HG02973 (cell line): Measurements from ENCODE around the gene TTC29.
"Not testable (repeated sequence)": the region's sequence is repeated elsewhere in the genome, so short reads cannot be mapped to it uniquely, and the experiment has no call there.

ENCODE experiments used
- ATAC-seq: cut with Tn5 transposase; IDR thresholded peaks from one replicate; pipeline ENCODE4 v1.9.1; 2021; ENCODE audit warnings: moderate library complexity; ENCODE audit not compliant: unreplicated experiment

Gene TTC29

DNA sequence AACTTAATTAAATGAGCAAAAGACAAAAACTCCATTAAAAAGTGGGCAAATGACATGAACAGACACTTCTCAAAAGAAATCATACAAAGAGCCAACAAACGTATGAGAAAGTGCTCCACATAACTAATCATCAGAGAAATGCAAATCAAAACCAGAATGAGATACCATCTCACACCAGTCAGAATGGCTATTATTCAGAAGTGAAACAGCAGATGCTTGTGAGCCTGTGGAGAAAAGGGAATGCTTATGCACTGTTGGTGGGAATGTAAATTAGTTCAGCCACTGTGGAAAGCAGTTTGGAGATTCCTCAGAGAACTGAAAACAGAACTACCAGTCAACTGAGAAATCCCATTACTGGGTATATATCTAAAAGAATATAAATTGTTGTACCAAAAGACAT is 222.1 kb downstream of the TTC29 start:
- not testable (repeated sequence) for ATAC-seq

DNA sequence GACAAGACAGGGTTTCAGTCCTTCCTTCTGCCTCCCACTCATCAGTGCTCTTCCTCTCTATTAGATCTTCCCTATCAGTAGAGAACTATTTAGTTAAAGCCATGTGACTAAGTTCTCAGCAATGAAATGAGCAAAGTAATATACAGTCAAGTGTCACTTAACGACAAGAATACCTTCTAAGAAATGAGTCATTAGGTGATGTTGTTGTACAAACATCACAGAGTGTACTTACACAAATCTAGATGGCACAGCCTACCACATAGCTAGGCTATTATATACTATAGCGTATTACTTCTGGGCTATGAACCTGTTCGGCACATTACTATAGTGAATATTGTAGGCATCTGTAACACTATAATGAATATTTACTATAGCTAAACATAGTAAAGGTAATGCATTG is 235.7 kb downstream of the TTC29 start:
- no peak for ATAC-seq

DNA sequence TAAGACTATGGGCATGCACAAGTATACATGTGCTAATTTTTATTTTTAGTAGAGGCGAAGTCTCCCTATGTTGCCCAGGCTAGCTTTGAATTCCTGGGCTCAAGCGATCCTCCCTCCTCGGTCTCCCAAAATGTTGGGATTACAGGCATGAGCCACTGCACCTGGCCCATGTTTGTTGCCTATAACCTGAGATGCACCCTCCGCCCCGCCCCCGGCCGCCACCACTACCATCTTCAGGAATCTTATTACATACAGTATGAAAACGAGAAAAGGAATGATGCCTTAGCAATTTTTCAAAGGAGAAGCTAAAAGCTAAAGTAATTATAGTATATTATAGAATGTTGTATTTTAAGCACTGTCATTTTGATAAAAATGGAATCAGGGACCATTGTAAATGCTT is 245.8 kb downstream of the TTC29 start:
- no peak for ATAC-seq

DNA sequence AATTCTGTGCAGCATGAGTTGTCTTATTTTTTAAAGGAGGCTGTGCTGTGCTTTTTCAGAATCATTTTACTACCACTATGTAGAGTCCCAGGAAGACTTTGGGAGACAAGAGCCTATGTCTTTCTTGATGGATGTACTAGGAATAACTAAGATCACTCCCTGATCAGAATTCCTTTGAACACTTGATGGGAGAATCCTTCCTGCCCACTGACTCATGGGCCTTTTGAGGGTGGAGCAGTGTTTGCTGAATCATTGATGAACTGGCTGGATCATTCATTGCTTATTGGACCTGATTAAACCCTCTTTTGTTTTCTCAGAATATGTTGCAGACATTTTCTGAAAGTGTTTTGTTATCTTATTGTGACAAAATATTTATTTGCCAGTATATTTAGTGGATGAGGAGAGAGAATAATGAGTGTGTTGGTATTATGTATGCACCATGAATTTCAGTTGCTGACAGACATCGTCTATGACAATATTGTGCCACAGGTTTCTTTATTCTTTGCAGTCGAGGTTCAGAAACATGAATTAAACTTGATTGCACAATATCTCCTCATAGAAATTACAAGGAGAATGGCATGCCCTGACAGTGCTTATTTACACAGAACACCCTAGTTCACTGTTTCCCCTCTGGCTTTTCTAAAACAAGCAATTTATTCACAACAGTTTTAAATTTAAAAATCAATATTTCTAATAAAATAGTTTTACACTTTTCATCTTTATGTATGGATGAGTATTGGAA is 270.7 kb downstream of the TTC29 start:
- ATAC-seq, result no peak

DNA sequence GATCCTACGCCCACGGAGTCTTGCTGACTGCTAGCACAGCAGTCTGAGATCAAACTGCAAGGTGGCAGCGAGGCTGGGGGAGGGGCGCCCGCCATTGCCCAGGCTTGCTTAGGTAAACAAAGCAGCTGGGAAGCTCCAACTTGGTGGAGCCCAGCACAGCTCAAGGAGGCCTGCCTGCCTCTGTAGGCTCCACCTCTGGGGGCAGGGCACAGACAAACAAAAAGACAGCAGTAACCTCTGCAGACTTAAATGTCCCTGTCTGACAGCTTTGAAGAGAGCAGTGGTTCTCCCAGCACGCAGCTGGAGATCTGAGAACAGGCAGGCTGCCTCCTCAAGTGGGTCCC is 281.7 kb downstream of the TTC29 start:
- ATAC-seq, result not testable (repeated sequence)

DNA sequence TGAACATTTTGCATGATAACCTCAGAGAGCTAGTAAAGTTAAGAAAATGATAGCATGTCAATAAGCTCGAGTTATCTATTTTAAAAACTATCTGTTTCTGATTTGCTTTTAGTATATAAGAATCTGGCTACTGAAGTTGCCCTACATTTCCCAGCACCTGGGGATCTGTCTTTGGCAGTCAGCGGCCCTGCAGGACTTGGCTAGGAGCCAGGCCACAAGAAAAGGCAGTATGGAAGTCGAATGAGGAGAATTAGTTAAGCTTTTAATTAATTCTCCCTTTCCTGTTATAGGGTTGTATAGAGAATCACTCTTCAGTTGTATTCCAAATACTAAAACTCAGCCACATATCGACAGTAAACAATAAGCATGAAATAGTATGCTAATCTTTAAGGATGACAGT is 284.3 kb downstream of the TTC29 start:
- ATAC-seq, result no peak
